PC-9 (cell line): ENCODE data around the gene PXN. TPM values are rescaled to one million over a fixed set of nuclear protein-coding genes. Genes with fewer than 3 reads are reported as not detected.
A peak's percentile ranks its signal among the peaks of the same experiment; 100 is the strongest.

Source experiments
- BruUV-seq: library from RNA; stranded (reverse); fragments of 400-500 nt; replicated peaks from 2 replicates; lab custom pipeline; 2021; lab: Mats Ljungman, UMichigan
- CTCF ChIA-PET: fragments of 300-600 bp; sonication (Branson Sonifier 250); formaldehyde crosslinking; loops from one replicate; lab custom pipeline; 2022; ENCODE audit warnings: antibody characterized with exemption; lab: Charles Lee
- POLR2A ChIA-PET: fragments of 300-600 bp; sonication (Branson Sonifier 250); formaldehyde crosslinking; loops from one replicate; lab custom pipeline; 2022; ENCODE audit warnings: antibody characterized with exemption; ENCODE audit not compliant: unreplicated experiment; lab: Charles Lee
- DNase-seq, 2 experiments: peaks; one replicate each; pipeline versions ENCODE4 v3.0.0 to v3.0.0-alpha.2; 2015 to 2022; ENCODE audit warnings: mixed read lengths in 1 of 2
- H2AFZ ChIP-seq: fragments of 200-600 bp; sonication (generic); 2 replicates; pipeline ENCODE4 v1.8.1; 2017; ENCODE audit warnings: antibody characterized with exemption
- H3F3A ChIP-seq: fragments of 200-600 bp; sonication (generic); 2 replicates; pipeline ENCODE4 v1.8.1; 2017; ENCODE audit warnings: antibody characterized with exemption, mild to moderate bottlenecking, low read depth; ENCODE audit not compliant: insufficient read depth
- H3K27ac ChIP-seq: fragments of 200-600 bp; sonication (generic); 2 replicates; pipeline ENCODE4 v1.6.1; 2016; ENCODE audit warnings: mixed run types
- H3K27me3 ChIP-seq: fragments of 200-600 bp; sonication (generic); 2 replicates; pipeline ENCODE4 v1.6.1; 2016; ENCODE audit warnings: low read depth, mixed run types; ENCODE audit not compliant: insufficient read depth
- H3K36me3 ChIP-seq: fragments of 200-600 bp; sonication (generic); 2 replicates; pipeline ENCODE4 v1.6.1; 2016; ENCODE audit warnings: low read depth, mixed run types
- H3K4me1 ChIP-seq: fragments of 200-600 bp; sonication (generic); replicated peaks from 2 replicates; pipeline ENCODE4 v1.6.1; 2016; ENCODE audit warnings: mixed run types; ENCODE audit not compliant: insufficient read depth
- H3K4me2 ChIP-seq: fragments of 200-600 bp; sonication (generic); 2 replicates; pipeline ENCODE4 v1.6.1; 2017; ENCODE audit warnings: mixed run types
- H3K4me3 ChIP-seq: fragments of 200-600 bp; sonication (generic); 2 replicates; pipeline ENCODE4 v1.6.1; 2016; ENCODE audit warnings: mixed run types
- H3K79me2 ChIP-seq: fragments of 200-600 bp; sonication (generic); 2 replicates; pipeline ENCODE4 v1.6.1; 2017; ENCODE audit warnings: low read depth, mixed run types
- H3K9me2 ChIP-seq: fragments of 200-600 bp; sonication (generic); 2 replicates; pipeline ENCODE4 v1.8.1; 2017; ENCODE audit warnings: mild to moderate bottlenecking; ENCODE audit not compliant: insufficient read depth
- H3K9me3 ChIP-seq: fragments of 200-600 bp; sonication (generic); 2 replicates; pipeline ENCODE4 v1.8.1; 2016; ENCODE audit warnings: low read depth; ENCODE audit not compliant: insufficient read depth
- H4K20me1 ChIP-seq: fragments of 200-600 bp; sonication (generic); 2 replicates; pipeline ENCODE4 v1.8.1; 2017; ENCODE audit not compliant: insufficient read depth
- EZH2 ChIP-seq: fragments of 200-600 bp; sonication (generic); IDR thresholded peaks from 2 replicates; pipeline ENCODE4 v1.8.0; 2017; ENCODE audit warnings: antibody characterized with exemption, low read depth
- intact Hi-C: fragments of 100-400 bp; cut with micrococcal nuclease; formaldehyde crosslinking; loops from one replicate; pipeline ENCODE4 v1.10.0; 2022; ENCODE audit not compliant: unreplicated experiment
- total RNA-seq: library from RNA; stranded (reverse); gene quantifications from 2 replicates; pipeline ENCODE4 v1.2.3, GENCODE V29; 2021
- TF ChIP-seq, protein P1 (sequence below): fragments of 200-600 bp; sonication (generic); conservative IDR thresholded peaks from 2 replicates; pipeline ENCODE4 v1.6.1; 2017; ENCODE audit warnings: mixed run types, antibody characterized with exemption, mild to moderate bottlenecking, moderate library complexity

PXN gene
- total RNA-seq, 1 experiment from 2014 or later: 218 TPM

DNA sequence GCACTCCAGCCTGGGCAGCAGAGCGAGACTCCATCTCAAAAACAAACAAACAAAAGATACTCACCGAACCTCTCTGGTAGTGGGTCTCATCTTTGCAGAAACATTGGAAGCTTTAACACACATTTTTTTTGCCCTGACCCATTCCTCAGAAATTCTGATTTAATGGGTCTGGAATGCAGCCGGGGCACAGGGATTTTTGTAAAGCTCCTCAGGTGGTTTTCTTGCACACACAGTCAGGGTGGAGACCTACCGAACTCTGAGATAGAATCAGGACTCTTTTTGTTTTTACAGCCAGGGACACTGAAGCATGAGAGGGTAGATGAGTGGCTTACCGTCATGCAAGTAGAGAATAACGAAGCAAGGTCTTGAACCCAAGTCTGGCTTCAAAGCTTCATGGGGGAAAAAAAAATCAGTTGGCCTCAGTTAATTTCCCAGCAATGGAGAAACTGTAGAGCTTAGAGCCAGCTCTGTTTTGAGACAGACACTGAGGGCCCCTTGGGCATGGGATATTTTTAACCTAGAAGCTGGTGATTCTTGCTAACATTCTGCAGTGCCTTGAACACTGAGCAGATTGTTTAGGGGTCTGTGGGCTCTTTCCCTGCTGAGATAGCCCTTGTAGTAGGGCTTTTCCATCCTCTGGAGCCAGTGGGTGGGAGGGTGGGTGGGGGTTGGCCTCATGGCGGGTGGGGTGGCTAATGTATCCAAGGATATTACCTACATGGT, 21.4 kb upstream of the PXN start:
- H3K36me3 ChIP-seq: no peaks in the 10 kb centered on the region
- ChIA-PET POLR2A (interaction anchor here (0.5 to 0.7 kb wide), 3 partner anchors 14 to 86 kb away, joined by 3 to 7 read pairs (median 5); partner anchors contain the start of gene RPLP0), CTCF (interaction anchor here (1.0 kb wide), 1 partner anchor 58 kb away, joined by 7 read pairs; no protein-coding TSS in a partner anchor)
- H3K79me2 ChIP-seq: no peaks in the 10 kb centered on the region
- peak overlapping the region; percentile 66 for H3K4me2 ChIP-seq
- no peaks in the 10 kb centered on the region for H3K9me2 ChIP-seq
- no peaks in the 10 kb centered on the region for H3K27me3 ChIP-seq
- H2AFZ ChIP-seq: 0 out of 2 replicates have a peak overlapping the region, but pooled peaks have one; percentile 22
- H3K4me1 ChIP-seq: peaks cover 26% of the 10 kb centered on the region
- H3K4me3 ChIP-seq: no peak overlapping the region
- no peaks in the 10 kb centered on the region for H3K9me3 ChIP-seq
- TF ChIP-seq EZH2: no peak
- TF ChIP-seq, protein P1, sequence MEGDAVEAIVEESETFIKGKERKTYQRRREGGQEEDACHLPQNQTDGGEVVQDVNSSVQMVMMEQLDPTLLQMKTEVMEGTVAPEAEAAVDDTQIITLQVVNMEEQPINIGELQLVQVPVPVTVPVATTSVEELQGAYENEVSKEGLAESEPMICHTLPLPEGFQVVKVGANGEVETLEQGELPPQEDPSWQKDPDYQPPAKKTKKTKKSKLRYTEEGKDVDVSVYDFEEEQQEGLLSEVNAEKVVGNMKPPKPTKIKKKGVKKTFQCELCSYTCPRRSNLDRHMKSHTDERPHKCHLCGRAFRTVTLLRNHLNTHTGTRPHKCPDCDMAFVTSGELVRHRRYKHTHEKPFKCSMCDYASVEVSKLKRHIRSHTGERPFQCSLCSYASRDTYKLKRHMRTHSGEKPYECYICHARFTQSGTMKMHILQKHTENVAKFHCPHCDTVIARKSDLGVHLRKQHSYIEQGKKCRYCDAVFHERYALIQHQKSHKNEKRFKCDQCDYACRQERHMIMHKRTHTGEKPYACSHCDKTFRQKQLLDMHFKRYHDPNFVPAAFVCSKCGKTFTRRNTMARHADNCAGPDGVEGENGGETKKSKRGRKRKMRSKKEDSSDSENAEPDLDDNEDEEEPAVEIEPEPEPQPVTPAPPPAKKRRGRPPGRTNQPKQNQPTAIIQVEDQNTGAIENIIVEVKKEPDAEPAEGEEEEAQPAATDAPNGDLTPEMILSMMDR: no peak
- H4K20me1 ChIP-seq: no peaks in the 10 kb centered on the region
- intact Hi-C loops: no loop called here
- DNase-seq: peak; percentile 45 to 70
- H3F3A ChIP-seq: peaks cover 37% of the 10 kb centered on the region; the same call in 1 of the 2 replicates
- BruUV-seq: no TSS peak
- peak overlapping the region; percentile 34; the same call in 1 of the 2 replicates for H3K27ac ChIP-seq

DNA sequence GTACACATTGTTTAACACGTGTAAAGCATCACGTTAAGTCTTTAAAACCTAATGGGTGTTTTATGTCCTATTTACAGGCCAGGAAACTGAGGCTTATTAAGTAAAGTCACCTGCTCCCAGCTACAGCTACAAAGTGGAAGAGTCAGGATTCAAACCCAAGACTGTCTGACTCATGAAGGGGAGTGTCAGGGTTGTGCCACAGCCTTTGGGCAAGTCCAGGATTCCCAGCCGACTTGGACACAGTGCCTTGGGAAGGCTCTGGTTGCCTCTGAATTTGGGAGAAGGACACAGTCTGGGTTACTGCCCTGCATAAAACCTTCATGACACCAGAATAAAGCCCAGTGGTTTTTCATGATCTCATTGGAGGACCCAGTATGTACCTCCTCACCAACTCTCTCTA, 18.9 kb upstream of the PXN start:
- POLR2A ChIA-PET: interaction anchor here (0.6 kb wide), 1 partner anchor 83 kb away, joined by 5 read pairs; no protein-coding TSS in a partner anchor
- CTCF ChIA-PET: interaction anchor here (0.6 kb wide), 1 partner anchor 12 kb away, joined by 9 read pairs; no protein-coding TSS in a partner anchor
- no TSS peak for BruUV-seq

DNA sequence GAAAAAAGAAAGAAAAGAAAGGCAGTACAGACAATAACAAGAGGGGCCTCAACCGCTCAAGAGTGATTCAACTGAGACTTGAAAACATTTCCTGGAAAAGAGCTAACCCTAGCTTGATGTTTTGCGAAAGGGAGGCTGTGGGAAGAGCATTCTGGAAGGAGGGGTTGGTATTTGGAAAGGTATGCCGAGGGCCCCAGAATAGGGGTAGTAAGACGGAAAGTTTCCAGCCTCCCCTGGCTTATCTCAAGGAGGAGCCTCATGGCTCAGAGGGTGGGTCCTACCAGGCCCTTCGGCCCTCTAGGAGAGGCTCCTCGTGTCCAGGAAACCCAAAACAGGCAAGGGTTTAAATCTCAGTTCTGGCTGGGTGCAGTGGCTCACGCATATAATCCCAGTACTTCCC, 17.8 kb upstream of the PXN start:
- no peak for DNase-seq
- no peaks in the 10 kb centered on the region for H3K79me2 ChIP-seq
- H4K20me1 ChIP-seq: no peaks in the 10 kb centered on the region
- no peak overlapping the region for H3K4me2 ChIP-seq
- peaks cover 13% of the 10 kb centered on the region for H3K4me1 ChIP-seq
- H3K4me3 ChIP-seq: no peak overlapping the region
- no peak overlapping the region for H2AFZ ChIP-seq
- ChIA-PET POLR2A (interaction anchor here (0.7 kb wide), 1 partner anchor 50 kb away, joined by 12 read pairs; no protein-coding TSS in a partner anchor), CTCF (no interaction called here)
- H3K36me3 ChIP-seq: no peaks in the 10 kb centered on the region
- H3K27me3 ChIP-seq: no peaks in the 10 kb centered on the region
- intact Hi-C loops: no loop called here
- no TSS peak for BruUV-seq
- H3K27ac ChIP-seq: no peak overlapping the region
- no peaks in the 10 kb centered on the region for H3K9me2 ChIP-seq
- TF ChIP-seq EZH2: no peak
- TF ChIP-seq, protein P1: no peak
- peaks cover 13% of the 10 kb centered on the region; the same call in 1 of the 2 replicates for H3F3A ChIP-seq
- H3K9me3 ChIP-seq: no peaks in the 10 kb centered on the region

More for the DNA sequence above, 18.9 kb upstream of the PXN start:
- Histone ChIP-seq H2AFZ (no peak overlapping the region), H3K36me3 (no peaks in the 10 kb centered on the region), H3K27me3 (no peaks in the 10 kb centered on the region), H3K79me2 (no peaks in the 10 kb centered on the region), H3K4me3 (no peak overlapping the region), H4K20me1 (no peaks in the 10 kb centered on the region), H3K9me3 (no peaks in the 10 kb centered on the region), H3F3A (peaks cover 16% of the 10 kb centered on the region; the same call in 1 of the 2 replicates), H3K9me2 (no peaks in the 10 kb centered on the region), H3K4me2 (no peak overlapping the region), H3K27ac (no peak overlapping the region), H3K4me1 (peaks cover 13% of the 10 kb centered on the region)
- no peak for TF ChIP-seq EZH2
- TF ChIP-seq, protein P1: no peak
- DNase-seq: no peak
- intact Hi-C loops: no loop called here
